K562 (cell line): ENCODE measurements around the gene DBNDD1.
"Not testable (repeated sequence)": the region's sequence is repeated elsewhere in the genome, so short reads cannot be mapped to it uniquely, and the experiment has no call there.

Source experiments
- ARID2 ChIP-seq: fragments of 450-650 bp; IDR thresholded peaks from 2 replicates; pipeline ENCODE4 v1.6.1; 2017; ENCODE audit warnings: antibody characterized with exemption, mild to moderate bottlenecking
- EP300 ChIP-seq: IDR thresholded peaks from 2 replicates; pipeline ENCODE4 v1.6.1; 2012; ENCODE audit warnings: low read length, improper control_type of control experiment
- EZH2 ChIP-seq: IDR thresholded peaks from 2 replicates; pipeline ENCODE4 v1.6.1; 2012; ENCODE audit warnings: low read depth, mild to moderate bottlenecking, inconsistent platforms, low read length, borderline replicate concordance
- POLR2AphosphoS5 ChIP-seq: IDR thresholded peaks from 2 replicates; pipeline ENCODE4 v1.6.1; 2011; ENCODE audit warnings: mild to moderate bottlenecking, low read depth, low read length, moderate library complexity; ENCODE audit not compliant: control insufficient read depth, insufficient read depth
- SP2 ChIP-seq: IDR thresholded peaks from 2 replicates; pipeline ENCODE4 v1.6.1; 2011; ENCODE audit warnings: mild to moderate bottlenecking, low read depth, low read length, moderate library complexity; ENCODE audit not compliant: poor library complexity, severe bottlenecking; ENCODE audit errors: extremely low read depth
- TARDBP ChIP-seq: fragments of 450-650 bp; IDR thresholded peaks from 2 replicates; pipeline ENCODE4 v1.6.1; 2016
- TEAD4 ChIP-seq, 2 experiments: sonication (generic) in 1 of 2; formaldehyde crosslinking in 1 of 2; IDR thresholded peaks; 2 replicates each; pipeline versions ENCODE4 v1.6.1 to v1.8.0; 2012 to 2022; ENCODE audit warnings: borderline replicate concordance in 1 of 2, inconsistent platforms in 1 of 2, low read length in 1 of 2, mild to moderate bottlenecking in 1 of 2, missing genetic modification reagents in 1 of 2
- ZBTB1 ChIP-seq: sonication (generic); formaldehyde crosslinking; IDR thresholded peaks from 2 replicates; pipeline ENCODE4 v1.8.1; 2023; ENCODE audit warnings: missing genetic modification reagents, low read depth, mild to moderate bottlenecking, borderline replicate concordance
- ZNF175 ChIP-seq: fragments of 200-800 bp; sonication (Bioruptor generic); IDR thresholded peaks from 2 replicates; pipeline ENCODE4 v1.6.1; 2016; ENCODE audit warnings: low read depth, mild to moderate bottlenecking, missing genetic modification characterization, missing compliant biosample characterization
- TF ChIP-seq, protein P1 (sequence below): sonication (generic); formaldehyde crosslinking; IDR thresholded peaks from 2 replicates; pipeline ENCODE4 v1.9.0; 2022; ENCODE audit warnings: mild to moderate bottlenecking, missing genetic modification reagents
- TF ChIP-seq, protein P2 (sequence below), 3 experiments: IDR thresholded peaks in 2 of 3; conservative IDR thresholded peaks in 1 of 3; 2 replicates each; pipeline ENCODE4 v1.5.1; 2011 to 2012; ENCODE audit warnings: low read length in 3 of 3, mild to moderate bottlenecking in 3 of 3, control low read depth in 2 of 3, improper control_type of control experiment in 1 of 3, inconsistent platforms in 1 of 3, low read depth in 1 of 3, mixed read lengths in 1 of 3, moderate library complexity in 1 of 3; ENCODE audit not compliant: insufficient read depth in 2 of 3
- TF ChIP-seq, protein P3 (sequence below): fragments of 450-650 bp; IDR thresholded peaks from 2 replicates; pipeline ENCODE4 v1.6.1; 2014; ENCODE audit warnings: low read depth, mild to moderate bottlenecking, moderate library complexity, borderline replicate concordance
- TF ChIP-seq, protein P4 (sequence below): IDR thresholded peaks from 2 replicates; pipeline ENCODE4 v1.6.1; 2012; ENCODE audit warnings: low read depth, low read length, improper control_type of control experiment, borderline replicate concordance
- TF ChIP-seq, protein P5 (sequence below), 2 experiments: fragments of 450-650 bp; IDR thresholded peaks; 2 replicates each; pipeline ENCODE4 v1.6.1; 2016; ENCODE audit warnings: mild to moderate bottlenecking in 2 of 2, borderline replicate concordance in 1 of 2, low read depth in 1 of 2, moderate library complexity in 1 of 2

DNA sequence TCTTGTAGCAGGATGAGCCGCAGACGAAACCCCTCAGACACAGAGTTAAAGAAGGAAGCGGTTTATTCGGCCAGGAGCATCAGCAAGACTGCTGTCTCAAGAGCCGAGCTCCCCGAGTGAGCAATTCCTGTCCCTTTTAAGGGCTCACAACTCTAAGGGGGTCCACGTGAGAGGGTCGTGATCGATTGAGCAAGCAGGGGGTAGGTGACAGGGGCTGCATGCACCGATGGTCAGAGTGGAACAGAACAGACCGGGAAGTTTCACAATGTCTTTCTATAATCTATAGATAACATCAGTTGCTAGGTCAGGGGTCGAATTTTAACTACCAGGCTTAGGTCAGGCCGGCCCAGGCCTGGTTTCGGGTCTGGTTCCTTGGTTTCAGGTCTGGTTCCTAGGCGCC lies 37.3 kb upstream of the DBNDD1 start:
- TF ChIP-seq, protein P1, sequence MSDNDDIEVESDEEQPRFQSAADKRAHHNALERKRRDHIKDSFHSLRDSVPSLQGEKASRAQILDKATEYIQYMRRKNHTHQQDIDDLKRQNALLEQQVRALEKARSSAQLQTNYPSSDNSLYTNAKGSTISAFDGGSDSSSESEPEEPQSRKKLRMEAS (CRISPR knock-in tag) = not testable (repeated sequence)
- not testable (repeated sequence) for TF ChIP-seq ARID2; SP2; ZNF175 (CRISPR knock-in tag); EP300; ZBTB1; TEAD4 (IDR thresholded peaks at IDR 0.05; ENCODE audit: low read length); TEAD4 (CRISPR knock-in tag; IDR thresholded peaks at IDR 0.05; ENCODE audit: borderline replicate concordance); POLR2AphosphoS5; TARDBP; EZH2
- TF ChIP-seq, protein P2, sequence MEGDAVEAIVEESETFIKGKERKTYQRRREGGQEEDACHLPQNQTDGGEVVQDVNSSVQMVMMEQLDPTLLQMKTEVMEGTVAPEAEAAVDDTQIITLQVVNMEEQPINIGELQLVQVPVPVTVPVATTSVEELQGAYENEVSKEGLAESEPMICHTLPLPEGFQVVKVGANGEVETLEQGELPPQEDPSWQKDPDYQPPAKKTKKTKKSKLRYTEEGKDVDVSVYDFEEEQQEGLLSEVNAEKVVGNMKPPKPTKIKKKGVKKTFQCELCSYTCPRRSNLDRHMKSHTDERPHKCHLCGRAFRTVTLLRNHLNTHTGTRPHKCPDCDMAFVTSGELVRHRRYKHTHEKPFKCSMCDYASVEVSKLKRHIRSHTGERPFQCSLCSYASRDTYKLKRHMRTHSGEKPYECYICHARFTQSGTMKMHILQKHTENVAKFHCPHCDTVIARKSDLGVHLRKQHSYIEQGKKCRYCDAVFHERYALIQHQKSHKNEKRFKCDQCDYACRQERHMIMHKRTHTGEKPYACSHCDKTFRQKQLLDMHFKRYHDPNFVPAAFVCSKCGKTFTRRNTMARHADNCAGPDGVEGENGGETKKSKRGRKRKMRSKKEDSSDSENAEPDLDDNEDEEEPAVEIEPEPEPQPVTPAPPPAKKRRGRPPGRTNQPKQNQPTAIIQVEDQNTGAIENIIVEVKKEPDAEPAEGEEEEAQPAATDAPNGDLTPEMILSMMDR (IDR thresholded peaks at IDR 0.05 in 2 of 3, conservative IDR thresholded peaks at IDR 0.05 in 1 of 3; ENCODE audit: insufficient read depth in 2 of 3, low read depth in 1 of 3, low read length in 3 of 3) = not testable (repeated sequence)
- TF ChIP-seq, protein P3, sequence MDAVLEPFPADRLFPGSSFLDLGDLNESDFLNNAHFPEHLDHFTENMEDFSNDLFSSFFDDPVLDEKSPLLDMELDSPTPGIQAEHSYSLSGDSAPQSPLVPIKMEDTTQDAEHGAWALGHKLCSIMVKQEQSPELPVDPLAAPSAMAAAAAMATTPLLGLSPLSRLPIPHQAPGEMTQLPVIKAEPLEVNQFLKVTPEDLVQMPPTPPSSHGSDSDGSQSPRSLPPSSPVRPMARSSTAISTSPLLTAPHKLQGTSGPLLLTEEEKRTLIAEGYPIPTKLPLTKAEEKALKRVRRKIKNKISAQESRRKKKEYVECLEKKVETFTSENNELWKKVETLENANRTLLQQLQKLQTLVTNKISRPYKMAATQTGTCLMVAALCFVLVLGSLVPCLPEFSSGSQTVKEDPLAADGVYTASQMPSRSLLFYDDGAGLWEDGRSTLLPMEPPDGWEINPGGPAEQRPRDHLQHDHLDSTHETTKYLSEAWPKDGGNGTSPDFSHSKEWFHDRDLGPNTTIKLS = not testable (repeated sequence)
- TF ChIP-seq, protein P4, sequence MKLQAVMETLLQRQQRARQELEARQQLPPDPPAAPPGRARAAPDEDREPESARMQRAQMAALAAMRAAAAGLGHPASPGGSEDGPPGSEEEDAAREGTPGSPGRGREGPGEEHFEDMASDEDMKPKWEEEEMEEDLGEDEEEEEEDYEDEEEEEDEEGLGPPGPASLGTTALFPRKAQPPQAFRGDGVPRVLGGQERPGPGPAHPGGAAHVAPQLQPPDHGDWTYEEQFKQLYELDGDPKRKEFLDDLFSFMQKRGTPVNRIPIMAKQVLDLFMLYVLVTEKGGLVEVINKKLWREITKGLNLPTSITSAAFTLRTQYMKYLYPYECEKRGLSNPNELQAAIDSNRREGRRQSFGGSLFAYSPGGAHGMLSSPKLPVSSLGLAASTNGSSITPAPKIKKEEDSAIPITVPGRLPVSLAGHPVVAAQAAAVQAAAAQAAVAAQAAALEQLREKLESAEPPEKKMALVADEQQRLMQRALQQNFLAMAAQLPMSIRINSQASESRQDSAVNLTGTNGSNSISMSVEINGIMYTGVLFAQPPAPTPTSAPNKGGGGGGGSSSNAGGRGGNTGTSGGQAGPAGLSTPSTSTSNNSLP = not testable (repeated sequence)
- TF ChIP-seq, protein P5, sequence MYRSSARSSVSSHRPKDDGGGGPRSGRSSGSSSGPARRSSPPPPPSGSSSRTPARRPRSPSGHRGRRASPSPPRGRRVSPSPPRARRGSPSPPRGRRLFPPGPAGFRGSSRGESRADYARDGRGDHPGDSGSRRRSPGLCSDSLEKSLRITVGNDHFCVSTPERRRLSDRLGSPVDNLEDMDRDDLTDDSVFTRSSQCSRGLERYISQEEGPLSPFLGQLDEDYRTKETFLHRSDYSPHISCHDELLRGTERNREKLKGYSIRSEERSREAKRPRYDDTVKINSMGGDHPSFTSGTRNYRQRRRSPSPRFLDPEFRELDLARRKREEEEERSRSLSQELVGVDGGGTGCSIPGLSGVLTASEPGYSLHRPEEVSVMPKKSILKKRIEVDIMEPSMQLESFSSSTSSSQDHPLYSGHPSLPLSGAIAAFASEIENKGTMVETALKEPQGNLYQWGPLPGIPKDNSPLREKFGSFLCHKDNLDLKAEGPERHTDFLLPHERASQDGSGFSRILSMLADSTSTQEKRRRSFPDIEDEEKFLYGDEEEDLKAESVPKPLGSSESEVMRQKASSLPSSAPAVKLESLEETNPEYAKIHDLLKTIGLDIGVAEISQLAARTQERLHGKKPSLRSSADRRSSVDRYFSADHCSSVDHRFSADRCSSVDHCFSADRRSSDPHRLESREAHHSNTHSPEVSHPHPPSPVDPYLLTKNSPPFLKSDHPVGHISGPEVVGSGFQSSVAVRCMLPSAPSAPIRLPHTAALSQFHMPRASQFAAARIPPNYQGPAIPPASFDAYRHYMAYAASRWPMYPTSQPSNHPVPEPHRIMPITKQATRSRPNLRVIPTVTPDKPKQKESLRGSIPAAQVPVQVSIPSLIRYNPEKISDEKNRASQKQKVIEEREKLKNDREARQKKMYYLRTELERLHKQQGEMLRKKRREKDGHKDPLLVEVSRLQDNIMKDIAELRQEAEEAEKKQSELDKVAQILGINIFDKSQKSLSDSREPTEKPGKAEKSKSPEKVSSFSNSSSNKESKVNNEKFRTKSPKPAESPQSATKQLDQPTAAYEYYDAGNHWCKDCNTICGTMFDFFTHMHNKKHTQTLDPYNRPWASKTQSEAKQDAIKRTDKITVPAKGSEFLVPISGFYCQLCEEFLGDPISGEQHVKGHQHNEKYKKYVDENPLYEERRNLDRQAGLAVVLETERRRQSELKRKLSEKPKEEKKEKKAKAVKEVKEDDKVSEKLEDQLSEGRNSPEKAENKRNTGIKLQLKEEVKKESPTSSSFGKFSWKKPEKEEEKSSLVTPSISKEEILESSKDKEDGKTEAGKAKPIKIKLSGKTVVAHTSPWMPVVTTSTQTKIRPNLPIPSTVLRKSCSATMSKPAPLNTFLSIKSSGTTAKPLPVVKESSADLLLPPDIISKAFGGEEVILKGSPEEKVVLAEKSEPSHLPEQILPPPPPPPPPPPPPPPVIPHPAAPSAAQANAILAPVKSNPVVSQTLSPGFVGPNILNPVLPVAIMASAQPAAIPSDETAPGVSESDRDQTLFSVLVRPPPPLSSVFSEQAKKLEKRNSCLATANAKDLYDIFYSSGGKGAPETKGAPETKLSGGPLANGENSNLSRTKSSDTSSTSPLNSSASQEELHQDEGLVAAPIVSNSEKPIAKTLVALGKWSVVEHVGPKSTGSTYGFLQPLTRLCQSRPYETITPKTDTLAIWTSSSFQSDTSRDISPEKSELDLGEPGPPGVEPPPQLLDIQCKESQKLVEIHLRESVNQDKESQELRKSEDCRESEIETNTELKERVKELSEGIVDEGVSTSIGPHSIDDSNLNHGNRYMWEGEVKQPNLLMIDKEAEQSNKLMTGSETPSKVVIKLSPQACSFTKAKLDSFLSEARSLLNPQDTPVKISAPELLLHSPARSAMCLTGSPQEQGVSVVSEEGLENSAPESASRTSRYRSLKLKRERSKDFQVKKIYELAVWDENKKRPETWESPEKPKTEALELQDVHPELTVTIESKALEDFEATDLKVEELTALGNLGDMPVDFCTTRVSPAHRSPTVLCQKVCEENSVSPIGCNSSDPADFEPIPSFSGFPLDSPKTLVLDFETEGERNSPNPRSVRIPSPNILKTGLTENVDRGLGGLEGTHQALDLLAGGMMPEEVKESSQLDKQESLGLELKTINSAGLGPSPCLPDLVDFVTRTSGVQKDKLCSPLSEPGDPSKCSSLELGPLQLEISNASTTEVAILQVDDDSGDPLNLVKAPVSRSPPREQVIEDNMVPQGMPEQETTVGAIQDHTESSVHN (IDR thresholded peaks at IDR 0.05; ENCODE audit: borderline replicate concordance in 1 of 2, low read depth in 1 of 2) = not testable (repeated sequence)
